Measurements from ENCODE around the gene TMEM144.

DNA sequence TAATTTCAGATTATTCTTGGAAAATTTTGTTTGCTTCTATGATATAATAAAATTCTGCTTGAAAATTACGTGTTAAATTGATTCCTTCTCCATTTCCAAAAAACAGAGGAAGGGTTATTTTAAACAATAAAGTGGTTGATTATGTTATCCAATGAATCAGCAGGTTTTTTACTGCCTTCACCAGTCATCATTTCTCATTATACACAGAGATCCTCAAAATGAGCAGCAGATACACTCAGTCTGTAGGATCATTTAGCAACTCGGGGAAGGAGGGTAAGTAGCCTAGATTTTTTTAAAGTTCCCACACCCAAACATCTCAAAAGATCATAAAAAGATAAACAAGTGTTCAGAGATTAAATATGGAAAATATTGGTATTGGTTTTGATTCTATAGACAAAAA, 6.8 kb upstream of the TMEM144 start:
- TF ChIP-seq, protein P1, sequence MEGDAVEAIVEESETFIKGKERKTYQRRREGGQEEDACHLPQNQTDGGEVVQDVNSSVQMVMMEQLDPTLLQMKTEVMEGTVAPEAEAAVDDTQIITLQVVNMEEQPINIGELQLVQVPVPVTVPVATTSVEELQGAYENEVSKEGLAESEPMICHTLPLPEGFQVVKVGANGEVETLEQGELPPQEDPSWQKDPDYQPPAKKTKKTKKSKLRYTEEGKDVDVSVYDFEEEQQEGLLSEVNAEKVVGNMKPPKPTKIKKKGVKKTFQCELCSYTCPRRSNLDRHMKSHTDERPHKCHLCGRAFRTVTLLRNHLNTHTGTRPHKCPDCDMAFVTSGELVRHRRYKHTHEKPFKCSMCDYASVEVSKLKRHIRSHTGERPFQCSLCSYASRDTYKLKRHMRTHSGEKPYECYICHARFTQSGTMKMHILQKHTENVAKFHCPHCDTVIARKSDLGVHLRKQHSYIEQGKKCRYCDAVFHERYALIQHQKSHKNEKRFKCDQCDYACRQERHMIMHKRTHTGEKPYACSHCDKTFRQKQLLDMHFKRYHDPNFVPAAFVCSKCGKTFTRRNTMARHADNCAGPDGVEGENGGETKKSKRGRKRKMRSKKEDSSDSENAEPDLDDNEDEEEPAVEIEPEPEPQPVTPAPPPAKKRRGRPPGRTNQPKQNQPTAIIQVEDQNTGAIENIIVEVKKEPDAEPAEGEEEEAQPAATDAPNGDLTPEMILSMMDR (IDR thresholded peaks at IDR 0.05; ENCODE audit: low read length), result no peak
- TF ChIP-seq EZH2 (optimal IDR thresholded peaks at IDR 0.05; ENCODE audit: low read depth, low read length), result no peak
